Stomach (tissue), 4 donors: Measurements from ENCODE around the gene CD44.

ENCODE experiments used
- POLR2A ChIP-seq, 4 donors: fragments of 450-650 bp; IDR thresholded peaks; one replicate each; pipeline ENCODE4 v1.6.1; 2016; ENCODE audit warnings: antibody characterized with exemption in 4 of 4, control low read depth in 2 of 4, mild to moderate bottlenecking in 1 of 4, moderate library complexity in 1 of 4
- POLR2AphosphoS5 ChIP-seq, 3 donors: sonication (generic); formaldehyde crosslinking; IDR thresholded peaks; one replicate each; pipeline ENCODE4 v1.6.1; 2016; ENCODE audit warnings: antibody characterized with exemption in 3 of 3
- TF ChIP-seq, protein P1 (sequence below), 7 experiments: fragments of 450-650 bp in 4 of 7; fragments of 200-600 bp in 3 of 7; sonication (generic) in 3 of 7; IDR thresholded peaks; one replicate each; pipeline ENCODE4 v1.5.1; 2016 to 2019; ENCODE audit warnings: antibody characterized with exemption in 7 of 7, control low read depth in 2 of 7, mild to moderate bottlenecking in 1 of 7

DNA sequence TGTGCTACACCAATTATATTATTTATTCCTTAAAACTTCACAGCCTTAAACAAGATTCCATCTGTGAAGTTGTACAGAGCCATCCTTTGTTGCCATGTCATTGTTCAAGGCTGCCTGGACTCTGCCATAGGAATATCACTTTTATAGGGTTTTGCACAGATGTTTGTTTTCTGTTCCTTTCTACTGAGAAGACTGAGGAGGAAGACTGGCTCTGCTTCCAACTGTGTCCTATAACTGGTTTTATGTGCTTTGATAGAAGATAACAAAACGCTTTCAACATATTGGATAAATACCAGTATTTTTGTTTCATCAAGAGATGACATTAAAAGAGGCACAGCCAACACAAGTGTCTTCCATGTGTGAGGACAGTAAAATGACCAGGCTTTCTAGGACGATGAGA lies 120.6 kb downstream of the CD44 start:
- TF ChIP-seq POLR2AphosphoS5 (IDR thresholded peaks at IDR 0.05) (no peak), POLR2A (IDR thresholded peaks at IDR 0.05) (no peak)
- TF ChIP-seq, protein P1, sequence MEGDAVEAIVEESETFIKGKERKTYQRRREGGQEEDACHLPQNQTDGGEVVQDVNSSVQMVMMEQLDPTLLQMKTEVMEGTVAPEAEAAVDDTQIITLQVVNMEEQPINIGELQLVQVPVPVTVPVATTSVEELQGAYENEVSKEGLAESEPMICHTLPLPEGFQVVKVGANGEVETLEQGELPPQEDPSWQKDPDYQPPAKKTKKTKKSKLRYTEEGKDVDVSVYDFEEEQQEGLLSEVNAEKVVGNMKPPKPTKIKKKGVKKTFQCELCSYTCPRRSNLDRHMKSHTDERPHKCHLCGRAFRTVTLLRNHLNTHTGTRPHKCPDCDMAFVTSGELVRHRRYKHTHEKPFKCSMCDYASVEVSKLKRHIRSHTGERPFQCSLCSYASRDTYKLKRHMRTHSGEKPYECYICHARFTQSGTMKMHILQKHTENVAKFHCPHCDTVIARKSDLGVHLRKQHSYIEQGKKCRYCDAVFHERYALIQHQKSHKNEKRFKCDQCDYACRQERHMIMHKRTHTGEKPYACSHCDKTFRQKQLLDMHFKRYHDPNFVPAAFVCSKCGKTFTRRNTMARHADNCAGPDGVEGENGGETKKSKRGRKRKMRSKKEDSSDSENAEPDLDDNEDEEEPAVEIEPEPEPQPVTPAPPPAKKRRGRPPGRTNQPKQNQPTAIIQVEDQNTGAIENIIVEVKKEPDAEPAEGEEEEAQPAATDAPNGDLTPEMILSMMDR (IDR thresholded peaks at IDR 0.05), result no peak
